GM19023 (cell line): ENCODE data around the gene GZMH.
"Not testable (repeated sequence)": the region's sequence is repeated elsewhere in the genome, so short reads cannot be mapped to it uniquely, and the experiment has no call there.

Experiments
- ATAC-seq: cut with Tn5 transposase; IDR thresholded peaks from one replicate; pipeline ENCODE4 v1.9.1; 2021; ENCODE audit warnings: mild to moderate bottlenecking, moderate library complexity; ENCODE audit not compliant: unreplicated experiment

The GZMH gene

GRCh38 chr14:24595073-24595808 lies 14.2 kb downstream of the GZMH start:
- ATAC-seq, result no peak

DNA sequence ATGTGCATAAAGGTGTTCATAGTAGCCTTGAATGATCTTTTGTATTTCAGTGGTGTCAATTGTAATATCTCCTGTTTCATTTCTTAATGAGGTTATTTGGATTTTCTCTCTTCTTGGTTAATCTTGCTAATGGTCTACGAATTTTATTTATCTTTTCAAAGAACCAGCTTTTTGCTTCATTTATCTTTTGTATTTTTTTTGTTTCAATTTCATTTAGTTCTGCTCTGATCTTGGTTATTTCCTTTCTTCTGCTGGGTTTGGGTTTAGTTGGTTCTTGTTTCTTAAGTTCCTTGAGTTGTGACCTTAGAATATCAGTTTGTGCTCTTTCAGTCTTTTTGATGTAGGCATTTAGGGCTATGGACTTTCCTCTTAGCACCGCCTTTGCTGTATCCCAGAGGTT lies 18.5 kb downstream of the GZMH start:
- ATAC-seq, result not testable (repeated sequence)

GRCh38 chr14:24584402-24584801 lies 25.1 kb downstream of the GZMH start:
- ATAC-seq, result not testable (repeated sequence)

DNA sequence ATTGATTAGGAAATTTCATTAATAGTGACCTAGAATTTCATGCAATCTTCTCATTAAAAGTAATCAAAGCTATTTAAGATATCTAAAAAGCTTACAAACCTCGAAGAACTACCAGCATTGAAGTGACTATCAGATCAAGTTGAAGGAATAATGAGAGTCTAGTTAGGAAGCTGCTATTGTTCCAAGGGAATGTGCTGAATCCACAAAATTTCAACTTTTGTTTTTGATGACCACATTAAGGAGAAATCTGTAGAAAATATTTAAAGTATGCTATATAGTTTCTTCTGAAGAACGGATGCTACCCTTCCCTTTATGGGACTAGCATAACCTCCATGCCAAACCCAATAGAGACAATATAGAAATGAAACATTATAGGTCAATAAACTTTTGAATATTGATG lies 30.9 kb downstream of the GZMH start:
- no peak for ATAC-seq

DNA sequence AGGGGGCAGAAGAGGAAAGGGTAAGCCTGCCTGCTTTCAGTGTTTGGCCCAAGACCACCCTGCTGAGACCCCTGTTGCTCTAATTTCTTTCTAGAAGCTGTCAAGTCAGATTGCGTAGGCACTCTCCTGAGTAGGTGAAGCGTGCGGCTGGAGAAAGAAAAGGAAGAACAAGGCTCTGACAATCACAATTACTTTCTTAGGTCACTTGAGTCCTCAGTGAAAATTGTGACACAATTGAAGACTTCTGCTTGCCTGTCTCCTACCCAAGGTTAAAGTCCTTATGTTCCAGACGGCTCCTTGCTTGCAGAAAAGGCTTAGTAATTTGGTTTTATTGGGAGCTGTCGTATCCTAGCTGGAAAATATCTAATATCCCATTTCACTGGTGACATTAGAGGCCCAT lies 32.7 kb downstream of the GZMH start:
- no peak for ATAC-seq

DNA sequence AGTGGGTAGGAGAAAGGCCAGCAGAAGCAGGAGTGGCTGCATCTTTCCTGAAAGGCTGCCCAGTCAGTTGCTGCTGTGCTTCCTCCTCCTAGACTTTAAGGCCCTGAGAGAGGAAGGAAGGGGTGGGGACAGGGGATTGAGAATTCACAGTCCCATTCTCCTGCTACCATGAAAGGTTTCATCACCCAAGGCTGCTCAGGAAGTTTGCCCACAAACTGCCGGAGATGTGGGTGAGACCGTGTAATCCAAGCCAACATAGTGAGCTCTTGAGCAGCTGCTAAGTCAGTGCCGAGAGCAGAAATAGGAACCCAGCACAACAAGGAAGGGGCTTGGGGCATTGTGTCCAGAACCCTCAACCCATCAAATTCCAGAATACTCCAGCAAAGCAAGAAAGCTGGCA lies 33.3 kb downstream of the GZMH start, which contains the start of gene CTSG:
CTSG (minus strand) TSS at position 69 of the 400 bp plus-strand sequence; CDS start at position 42, 27 bp downstream.
- no peak for ATAC-seq

GRCh38 chr14:24574206-24574774 lies 35.2 kb downstream of the GZMH start:
- ATAC-seq, result no peak

DNA sequence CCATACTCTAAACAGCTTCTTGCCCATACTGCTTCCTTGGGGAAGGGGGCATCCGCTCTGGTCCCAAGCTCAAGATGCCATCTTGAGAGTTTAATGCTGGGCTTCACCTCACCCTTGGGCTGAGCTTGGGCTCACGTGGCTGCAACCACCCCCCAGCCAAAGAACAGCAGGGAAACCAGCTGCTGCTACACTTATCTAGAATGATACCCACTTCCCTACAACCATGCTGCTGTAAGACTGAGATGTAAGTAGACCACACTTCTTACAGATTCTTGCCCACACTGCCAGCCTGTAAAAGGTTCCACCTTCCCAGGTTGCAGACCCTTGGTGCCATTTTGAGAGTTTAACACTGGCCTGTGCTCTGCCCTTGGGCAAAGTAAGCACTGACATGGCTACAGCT lies 43.2 kb downstream of the GZMH start:
- no peak for ATAC-seq

GRCh38 chr14:24565766-24566165 lies 43.7 kb downstream of the GZMH start:
- no peak for ATAC-seq

DNA sequence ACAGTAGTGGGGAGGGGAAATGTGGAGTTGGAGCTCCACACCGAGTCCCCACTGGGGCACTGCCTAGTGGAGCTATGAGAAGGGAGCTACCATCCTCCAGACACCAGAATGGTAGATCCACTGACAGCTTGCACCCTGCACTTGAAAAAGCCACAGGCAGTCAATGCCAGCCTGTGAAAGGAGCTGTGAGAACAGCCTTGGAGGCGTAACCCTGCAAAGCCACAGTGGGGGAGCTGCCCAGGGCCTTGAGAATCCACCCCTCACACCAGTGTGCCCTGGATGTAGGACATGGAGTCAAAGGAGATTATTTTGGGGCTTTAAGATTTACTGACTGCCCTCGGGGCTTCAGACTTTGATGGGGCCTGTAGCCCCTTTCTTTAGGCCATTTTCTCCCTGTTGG lies 46.0 kb downstream of the GZMH start:
- ATAC-seq, result no peak

- no peak for ATAC-seq
Observed at GRCh38 chr14:24556756-24557155, 52.7 kb downstream of the GZMH start.
